GM10266 (cell line): Measurements from ENCODE around the gene UBAC2.

Experiments used
- DNase-seq: peaks from one replicate; pipeline ENCODE4 v3.0.0; 2012; ENCODE audit errors: extremely low spot score
- TF ChIP-seq, protein P1 (sequence below): IDR thresholded peaks from 2 replicates; pipeline ENCODE4 v1.5.1; 2012; ENCODE audit warnings: mild to moderate bottlenecking, low read depth; ENCODE audit not compliant: control insufficient read depth, insufficient read depth; ENCODE audit errors: missing control alignments

Gene UBAC2

DNA sequence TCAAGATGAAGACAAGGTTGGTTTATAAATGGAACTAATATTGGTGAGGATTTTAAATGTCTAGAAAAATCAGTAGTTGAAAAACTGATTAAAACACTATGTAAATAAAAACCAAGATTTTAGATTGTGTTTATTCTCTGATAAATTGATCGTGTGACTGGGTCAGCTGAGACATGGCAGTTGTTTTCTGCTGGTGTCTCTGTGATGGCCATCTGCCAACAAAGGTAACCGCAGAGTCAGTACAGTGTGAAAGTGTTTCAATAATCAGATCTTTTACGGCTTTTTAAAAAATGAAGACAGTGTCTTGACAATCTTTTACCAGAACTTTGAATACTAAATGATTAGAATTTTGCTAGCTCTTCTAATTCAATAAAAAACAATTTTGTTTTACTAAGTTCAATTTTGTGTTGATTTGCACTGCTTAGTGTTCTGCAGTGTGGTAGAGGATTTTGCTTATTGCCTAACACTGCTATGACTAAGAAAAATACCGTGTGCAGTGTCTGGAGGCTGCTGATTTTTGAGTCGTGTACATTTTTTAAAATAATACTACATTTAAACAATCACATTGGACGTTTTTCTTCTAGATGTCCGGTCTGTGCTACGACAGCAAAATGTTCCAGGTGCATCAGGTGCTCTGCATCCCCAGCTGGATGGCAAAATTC, 139.2 kb downstream of the UBAC2 start:
- no peak for DNase-seq
- TF ChIP-seq, protein P1, sequence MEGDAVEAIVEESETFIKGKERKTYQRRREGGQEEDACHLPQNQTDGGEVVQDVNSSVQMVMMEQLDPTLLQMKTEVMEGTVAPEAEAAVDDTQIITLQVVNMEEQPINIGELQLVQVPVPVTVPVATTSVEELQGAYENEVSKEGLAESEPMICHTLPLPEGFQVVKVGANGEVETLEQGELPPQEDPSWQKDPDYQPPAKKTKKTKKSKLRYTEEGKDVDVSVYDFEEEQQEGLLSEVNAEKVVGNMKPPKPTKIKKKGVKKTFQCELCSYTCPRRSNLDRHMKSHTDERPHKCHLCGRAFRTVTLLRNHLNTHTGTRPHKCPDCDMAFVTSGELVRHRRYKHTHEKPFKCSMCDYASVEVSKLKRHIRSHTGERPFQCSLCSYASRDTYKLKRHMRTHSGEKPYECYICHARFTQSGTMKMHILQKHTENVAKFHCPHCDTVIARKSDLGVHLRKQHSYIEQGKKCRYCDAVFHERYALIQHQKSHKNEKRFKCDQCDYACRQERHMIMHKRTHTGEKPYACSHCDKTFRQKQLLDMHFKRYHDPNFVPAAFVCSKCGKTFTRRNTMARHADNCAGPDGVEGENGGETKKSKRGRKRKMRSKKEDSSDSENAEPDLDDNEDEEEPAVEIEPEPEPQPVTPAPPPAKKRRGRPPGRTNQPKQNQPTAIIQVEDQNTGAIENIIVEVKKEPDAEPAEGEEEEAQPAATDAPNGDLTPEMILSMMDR: no peak

DNA sequence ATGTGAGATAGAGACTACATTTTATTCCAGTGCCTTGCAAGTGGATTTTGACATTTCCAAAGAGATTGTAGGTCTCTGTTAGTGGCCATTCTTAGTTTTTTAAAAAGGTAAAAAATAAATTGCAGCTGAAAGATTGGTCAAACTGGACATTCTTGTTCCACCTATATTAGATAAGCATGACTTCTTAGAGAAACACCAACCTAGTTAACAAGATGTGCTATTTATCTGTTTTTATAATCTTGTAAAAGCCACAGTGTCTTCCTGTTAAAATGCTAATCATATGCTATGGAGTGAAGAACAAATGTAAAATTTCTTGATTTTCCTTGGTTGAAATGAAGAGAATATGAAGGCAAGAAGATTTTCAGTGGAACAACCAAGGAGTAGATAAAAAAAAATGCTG, 140.0 kb downstream of the UBAC2 start:
- TF ChIP-seq, protein P1: no peak
- DNase-seq: no peak

DNA sequence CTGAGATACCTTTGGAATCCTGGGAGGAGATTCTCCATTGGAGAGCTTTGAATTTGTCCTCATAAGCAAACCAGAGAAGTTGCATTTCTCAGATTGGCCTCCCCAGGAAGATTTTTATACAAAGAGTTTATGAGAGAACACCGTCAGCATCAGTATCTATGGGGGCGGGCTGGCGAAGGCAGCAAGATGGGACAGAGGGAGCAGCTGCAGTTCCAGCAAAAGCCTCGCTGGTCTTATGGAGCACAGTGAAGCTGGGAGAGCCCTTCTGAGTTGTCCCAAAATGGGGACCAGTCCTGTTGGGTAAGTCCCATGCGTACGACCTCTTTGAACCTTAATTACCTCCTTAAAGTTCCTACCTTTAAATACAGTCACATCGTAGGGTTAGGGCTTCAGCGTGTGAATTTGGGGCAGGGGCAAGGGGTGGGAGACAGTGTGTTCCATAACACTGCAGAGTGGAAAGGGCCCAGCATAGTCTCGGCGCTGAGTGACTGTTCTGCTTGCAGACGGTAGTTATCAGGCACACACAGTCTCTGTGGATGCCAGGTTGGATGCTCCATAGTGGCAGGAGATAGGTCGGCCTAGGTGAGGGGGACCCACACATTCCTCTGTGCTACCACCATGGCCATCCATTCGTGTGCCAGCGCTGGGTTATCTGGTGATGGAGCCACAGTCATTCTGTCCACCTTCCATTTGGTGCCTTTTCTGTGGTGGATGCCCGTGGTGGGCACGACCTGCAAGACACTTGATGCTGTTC, 141.5 kb downstream of the UBAC2 start:
- TF ChIP-seq, protein P1: no peak
- DNase-seq: no peak

DNA sequence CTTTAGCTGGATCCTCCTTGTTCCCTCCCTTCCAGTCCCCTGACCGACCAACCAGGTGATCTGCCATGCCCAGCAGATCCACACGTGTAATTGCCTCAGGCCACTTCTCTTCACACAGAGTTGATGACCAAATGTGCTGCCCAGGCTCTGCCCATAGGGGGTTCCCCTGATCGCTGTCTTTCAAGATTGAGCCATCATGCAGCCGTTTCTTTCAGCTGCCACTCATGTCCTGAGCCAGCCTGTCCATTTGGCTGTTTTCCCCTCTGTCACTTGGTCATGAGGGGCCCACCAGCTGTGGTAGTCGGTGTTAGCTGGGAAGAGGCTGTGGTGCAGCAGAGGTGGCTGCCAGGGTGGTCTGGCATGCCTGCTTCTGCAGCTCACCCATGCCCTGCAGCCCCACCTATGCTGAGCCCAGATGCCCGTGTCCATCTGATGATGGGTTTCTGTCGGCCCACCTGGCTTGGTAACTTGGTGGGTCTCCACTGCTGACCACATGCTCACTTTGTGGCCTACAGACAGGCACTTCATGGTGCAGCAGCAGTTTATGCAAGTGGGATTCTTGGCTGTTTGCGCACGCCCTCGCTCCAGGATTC, 142.2 kb downstream of the UBAC2 start:
- no peak for DNase-seq
- TF ChIP-seq, protein P1: no peak

DNA sequence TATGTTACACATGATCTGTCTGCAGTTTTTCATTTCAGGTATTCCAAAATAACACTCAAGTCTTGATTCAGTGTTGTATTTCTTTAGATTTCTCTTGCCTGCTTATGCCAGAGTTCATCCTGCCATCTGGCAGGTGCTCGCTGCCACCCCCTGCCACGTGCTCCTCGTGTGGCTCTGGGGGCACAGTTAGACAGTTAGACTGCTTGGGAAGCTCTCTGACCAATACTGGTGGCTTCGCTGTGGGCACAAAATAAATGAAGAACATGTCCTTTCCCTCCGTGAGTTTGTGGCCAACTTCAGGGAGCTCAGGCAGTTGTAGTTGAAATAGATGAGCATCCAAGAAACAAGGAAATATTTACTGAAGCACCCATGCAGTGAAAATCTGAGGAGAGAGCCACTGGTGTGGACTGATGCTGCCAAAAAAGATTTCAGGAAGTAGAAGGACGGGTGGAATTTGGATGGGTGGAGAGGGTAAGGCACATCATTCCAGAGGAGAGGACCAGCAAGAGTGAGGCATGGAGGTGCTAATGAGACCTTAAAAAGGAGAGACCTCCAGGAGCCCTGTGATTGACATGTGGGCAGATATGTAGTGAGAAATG, 144.1 kb downstream of the UBAC2 start:
- DNase-seq: no peak
- TF ChIP-seq, protein P1: no peak

DNA sequence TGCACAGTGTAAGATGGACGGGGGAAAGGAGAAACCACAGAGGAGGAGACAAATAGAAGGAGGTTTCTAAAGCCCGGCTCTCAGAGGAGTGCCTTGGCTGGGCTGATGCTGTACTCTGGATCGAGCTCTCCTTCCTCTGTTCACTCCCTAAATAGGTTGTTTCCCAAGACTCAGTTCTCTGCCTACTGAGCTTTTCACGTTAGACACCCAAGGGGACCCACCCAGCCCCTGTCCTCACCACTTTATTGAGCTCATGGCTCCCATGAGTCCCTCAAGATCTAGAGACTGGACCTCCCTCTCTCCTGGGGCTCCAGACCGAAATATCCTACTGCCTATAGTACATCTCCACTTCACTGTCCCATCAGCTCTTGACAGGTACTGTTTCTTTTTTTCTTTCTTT, 144.7 kb downstream of the UBAC2 start:
- TF ChIP-seq, protein P1: no peak
- DNase-seq: no peak
